Hematopoietic multipotent progenitor cell treated with erythropoietin and hydrocortisone succinate and interleukin-3 and kit ligand, for 17 days (in vitro differentiated cells): ENCODE measurements around the gene SPOPL.
"Not testable (repeated sequence)": the region's sequence is repeated elsewhere in the genome, so short reads cannot be mapped to it uniquely, and the experiment has no call there.

ENCODE experiments used
- DNase-seq: peaks from one replicate; pipeline ENCODE4 v3.0.0-alpha.2; 2015; ENCODE audit warnings: low spot score

Gene SPOPL

GRCh38 chr2:138523673-138524042 is 22.1 kb downstream of the SPOPL start:
- not testable (repeated sequence) for DNase-seq

- DNase-seq, result not testable (repeated sequence)
Observed at GRCh38 chr2:138524353-138524752, 22.8 kb downstream of the SPOPL start.

- no peak for DNase-seq
Observed at GRCh38 chr2:138531913-138532312, 30.3 kb downstream of the SPOPL start.

- DNase-seq, result no peak
Observed at GRCh38 chr2:138534791-138535190, 33.2 kb downstream of the SPOPL start.

- DNase-seq, result no peak
Observed at GRCh38 chr2:138536302-138536701, 34.7 kb downstream of the SPOPL start.

GRCh38 chr2:138536740-138537139 is 35.2 kb downstream of the SPOPL start:
- DNase-seq, result no peak

GRCh38 chr2:138537170-138537915 is 35.8 kb downstream of the SPOPL start:
- DNase-seq, result no peak

- not testable (repeated sequence) for DNase-seq
Observed at GRCh38 chr2:138544206-138544605, 42.6 kb downstream of the SPOPL start.

GRCh38 chr2:138548796-138549195 is 47.2 kb downstream of the SPOPL start:
- DNase-seq, result no peak

- no peak for DNase-seq
Observed at GRCh38 chr2:138550172-138550571, 48.6 kb downstream of the SPOPL start.

GRCh38 chr2:138550670-138551287 is 49.2 kb downstream of the SPOPL start:
- DNase-seq, result no peak

- DNase-seq, result no peak
Observed at GRCh38 chr2:138554123-138554522, 52.6 kb downstream of the SPOPL start.

GRCh38 chr2:138559641-138560040 is 58.1 kb downstream of the SPOPL start:
- no peak for DNase-seq

GRCh38 chr2:138564586-138565229 is 63.1 kb downstream of the SPOPL start:
- no peak for DNase-seq

GRCh38 chr2:138565230-138565598 is 63.6 kb downstream of the SPOPL start:
- DNase-seq, result no peak

- DNase-seq, result no peak
Observed at GRCh38 chr2:138572318-138572717, 70.7 kb downstream of the SPOPL start.

GRCh38 chr2:138577066-138577465 is 75.5 kb downstream of the SPOPL start:
- no peak for DNase-seq

- no peak for DNase-seq
Observed at GRCh38 chr2:138579556-138579955, 78.0 kb downstream of the SPOPL start.

- no peak for DNase-seq
Observed at GRCh38 chr2:138581909-138582308, 80.3 kb downstream of the SPOPL start.

- no peak for DNase-seq
Observed at GRCh38 chr2:138589663-138590062, 88.1 kb downstream of the SPOPL start.

- no peak for DNase-seq
Observed at GRCh38 chr2:138596403-138596802, 94.8 kb downstream of the SPOPL start.

GRCh38 chr2:138600732-138601457 is 99.3 kb downstream of the SPOPL start:
- no peak for DNase-seq
